GM12878 (cell line): ENCODE data around the gene IL23R. TPM values are rescaled to one million over a fixed set of nuclear protein-coding genes. Genes with fewer than 3 reads are reported as not detected.
A peak's percentile ranks its signal among the peaks of the same experiment; 100 is the strongest.

ENCODE experiments used
- ATF7 ChIP-seq: fragments of 450-650 bp; IDR thresholded peaks from 2 replicates; pipeline ENCODE4 v1.6.1; 2016; ENCODE audit warnings: low read depth, mild to moderate bottlenecking
- BACH1 ChIP-seq: fragments of 450-650 bp; IDR thresholded peaks from 2 replicates; pipeline ENCODE4 v1.6.1; 2017; ENCODE audit warnings: mild to moderate bottlenecking, borderline replicate concordance
- CBX5 ChIP-seq: sonication (generic); IDR thresholded peaks from 2 replicates; pipeline ENCODE4 v1.6.1; 2016; ENCODE audit warnings: low read depth, moderate library complexity, mild to moderate bottlenecking, inconsistent platforms
- CEBPB ChIP-seq, 2 experiments: fragments of 150-350 bp in 1 of 2; IDR thresholded peaks; 2 replicates each; pipeline ENCODE4 v1.6.1; 2012 to 2014; ENCODE audit warnings: low read depth in 2 of 2, low read length in 2 of 2, borderline replicate concordance in 1 of 2, inconsistent platforms in 1 of 2
- DPF2 ChIP-seq: fragments of 450-650 bp; IDR thresholded peaks from 2 replicates; pipeline ENCODE4 v1.6.1; 2017; ENCODE audit warnings: mild to moderate bottlenecking
- NFIC ChIP-seq: IDR thresholded peaks from 2 replicates; pipeline ENCODE4 v1.6.1; 2012; ENCODE audit warnings: low read depth, mild to moderate bottlenecking, inconsistent platforms, low read length, moderate library complexity
- NR2F1 ChIP-seq: fragments of 450-650 bp; conservative IDR thresholded peaks from 2 replicates; pipeline ENCODE4 v1.6.1; 2017; ENCODE audit warnings: mild to moderate bottlenecking
- RAD51 ChIP-seq: fragments of 450-650 bp; IDR thresholded peaks from 2 replicates; pipeline ENCODE4 v1.6.1; 2016; ENCODE audit warnings: moderate library complexity, mild to moderate bottlenecking, inconsistent platforms
- SMAD1 ChIP-seq: fragments of 450-650 bp; IDR thresholded peaks from 2 replicates; pipeline ENCODE4 v1.6.1; 2018; ENCODE audit warnings: mild to moderate bottlenecking, low read depth; ENCODE audit not compliant: partially characterized antibody
- SPI1 ChIP-seq: IDR thresholded peaks from 2 replicates; pipeline ENCODE4 v1.6.1; 2011; ENCODE audit warnings: low read depth, mild to moderate bottlenecking, low read length, moderate library complexity, borderline replicate concordance; ENCODE audit not compliant: insufficient read depth
- TCF12 ChIP-seq: IDR thresholded peaks from 2 replicates; pipeline ENCODE4 v1.6.1; 2011; ENCODE audit warnings: low read depth, mild to moderate bottlenecking, low read length
- ZNF24 ChIP-seq: fragments of 450-650 bp; IDR thresholded peaks from 2 replicates; pipeline ENCODE4 v1.6.1; 2017; ENCODE audit warnings: antibody characterized with exemption, mild to moderate bottlenecking
- polyA plus RNA-seq, 11 experiments: library from polyadenylated mRNA; depleted of rRNA in 4 of 11; unstranded in 6 of 11; stranded (reverse) in 5 of 11; fragments of >200 nt; fragmentation: Nextera tagmentation in 4 of 11; fragmentation: Illumina TruSeq in 1 of 11; extraction: Ambion mirVana in 4 of 11; extraction: Trizol in 1 of 11; gene quantifications; 1 replicate in 1 of 11; 2 replicates in 10 of 11; pipeline versions ENCODE4 v1.2.1 to v1.2.3, GENCODE V29; 2011 to 2016; ENCODE audit warnings: inconsistent platforms in 2 of 11, missing spikeins in 2 of 11, low read depth in 1 of 11
- total RNA-seq, 4 experiments: library from RNA; depleted of rRNA in 3 of 4; stranded (reverse); fragments of >200 nt in 3 of 4; fragmentation: Illumina TruSeq in 1 of 4; extraction: Trizol in 1 of 4; gene quantifications; 2 replicates each; pipeline versions ENCODE4 v1.2.1 to v1.2.3, GENCODE V29; 2013 to 2021
- TF ChIP-seq, protein P1 (sequence below): fragments of 150-350 bp; IDR thresholded peaks from 2 replicates; pipeline ENCODE4 v1.6.1; 2014; ENCODE audit warnings: mild to moderate bottlenecking, low read depth, low read length
- TF ChIP-seq, protein P2 (sequence below): fragments of 450-650 bp; IDR thresholded peaks from 2 replicates; pipeline ENCODE4 v1.6.1; 2017; ENCODE audit warnings: mild to moderate bottlenecking, moderate library complexity
- TF ChIP-seq, protein P3 (sequence below): fragments of 450-650 bp; IDR thresholded peaks from 2 replicates; pipeline ENCODE4 v1.6.1; 2016; ENCODE audit warnings: mild to moderate bottlenecking

Gene IL23R
- total and polyA plus RNA-seq, 10 of the 15 experiments (the other 5 are each of a cell fraction or from before 2014, with no cell fraction given), result 0.16 to 6.4 (median 0.59) TPM

DNA sequence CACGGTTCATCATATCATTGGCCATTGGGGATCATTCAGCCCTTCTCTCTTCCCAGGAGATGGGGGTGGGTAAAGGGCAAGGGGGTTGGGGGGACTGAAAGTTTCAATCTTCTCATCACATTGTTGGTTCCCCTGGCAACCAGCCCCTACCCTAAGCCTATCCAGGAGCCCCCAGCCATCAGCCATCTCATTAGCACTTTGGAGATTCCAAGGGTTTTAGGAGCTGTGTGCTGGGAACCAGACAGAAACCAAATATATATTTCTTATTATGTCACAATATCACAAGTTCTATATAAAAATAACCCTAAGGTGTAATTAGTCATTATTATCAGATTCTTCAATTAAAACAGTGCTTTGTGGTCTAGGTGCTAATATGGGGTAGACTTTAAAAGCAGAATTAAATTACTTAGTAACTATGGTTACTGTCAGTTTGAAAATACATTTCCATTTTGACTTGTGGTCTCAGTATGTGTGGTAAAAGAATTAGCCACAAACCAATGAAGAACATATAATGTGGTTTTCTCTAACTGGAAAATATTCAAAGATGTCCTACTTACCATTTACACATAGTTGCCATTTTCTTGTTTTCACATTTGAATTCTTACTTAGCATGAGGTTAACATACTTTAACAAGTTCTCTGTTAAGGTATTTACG is 28.1 kb downstream of the IL23R start (continued):
- TF ChIP-seq CEBPB (IDR thresholded peaks at IDR 0.05; ENCODE audit: borderline replicate concordance in 1 of 2, low read depth in 2 of 2, low read length in 2 of 2) (no peak), SPI1 (no peak), TCF12 (no peak), DPF2 (peak; percentile 74), NFIC (peak; percentile 79), SMAD1 (peak; percentile 67), RAD51 (peak; percentile 74), BACH1 (peak; percentile 76; the same call in 1 of the 2 replicates), CBX5 (0 out of 2 replicates have a peak, but pooled peaks have one; percentile 39), ZNF24 (peak; percentile 17; the same call in 1 of the 2 replicates), ATF7 (peak; percentile 92), NR2F1 (peak; percentile 70)
- TF ChIP-seq, protein P1, sequence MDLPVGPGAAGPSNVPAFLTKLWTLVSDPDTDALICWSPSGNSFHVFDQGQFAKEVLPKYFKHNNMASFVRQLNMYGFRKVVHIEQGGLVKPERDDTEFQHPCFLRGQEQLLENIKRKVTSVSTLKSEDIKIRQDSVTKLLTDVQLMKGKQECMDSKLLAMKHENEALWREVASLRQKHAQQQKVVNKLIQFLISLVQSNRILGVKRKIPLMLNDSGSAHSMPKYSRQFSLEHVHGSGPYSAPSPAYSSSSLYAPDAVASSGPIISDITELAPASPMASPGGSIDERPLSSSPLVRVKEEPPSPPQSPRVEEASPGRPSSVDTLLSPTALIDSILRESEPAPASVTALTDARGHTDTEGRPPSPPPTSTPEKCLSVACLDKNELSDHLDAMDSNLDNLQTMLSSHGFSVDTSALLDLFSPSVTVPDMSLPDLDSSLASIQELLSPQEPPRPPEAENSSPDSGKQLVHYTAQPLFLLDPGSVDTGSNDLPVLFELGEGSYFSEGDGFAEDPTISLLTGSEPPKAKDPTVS, result no peak
- TF ChIP-seq, protein P2, sequence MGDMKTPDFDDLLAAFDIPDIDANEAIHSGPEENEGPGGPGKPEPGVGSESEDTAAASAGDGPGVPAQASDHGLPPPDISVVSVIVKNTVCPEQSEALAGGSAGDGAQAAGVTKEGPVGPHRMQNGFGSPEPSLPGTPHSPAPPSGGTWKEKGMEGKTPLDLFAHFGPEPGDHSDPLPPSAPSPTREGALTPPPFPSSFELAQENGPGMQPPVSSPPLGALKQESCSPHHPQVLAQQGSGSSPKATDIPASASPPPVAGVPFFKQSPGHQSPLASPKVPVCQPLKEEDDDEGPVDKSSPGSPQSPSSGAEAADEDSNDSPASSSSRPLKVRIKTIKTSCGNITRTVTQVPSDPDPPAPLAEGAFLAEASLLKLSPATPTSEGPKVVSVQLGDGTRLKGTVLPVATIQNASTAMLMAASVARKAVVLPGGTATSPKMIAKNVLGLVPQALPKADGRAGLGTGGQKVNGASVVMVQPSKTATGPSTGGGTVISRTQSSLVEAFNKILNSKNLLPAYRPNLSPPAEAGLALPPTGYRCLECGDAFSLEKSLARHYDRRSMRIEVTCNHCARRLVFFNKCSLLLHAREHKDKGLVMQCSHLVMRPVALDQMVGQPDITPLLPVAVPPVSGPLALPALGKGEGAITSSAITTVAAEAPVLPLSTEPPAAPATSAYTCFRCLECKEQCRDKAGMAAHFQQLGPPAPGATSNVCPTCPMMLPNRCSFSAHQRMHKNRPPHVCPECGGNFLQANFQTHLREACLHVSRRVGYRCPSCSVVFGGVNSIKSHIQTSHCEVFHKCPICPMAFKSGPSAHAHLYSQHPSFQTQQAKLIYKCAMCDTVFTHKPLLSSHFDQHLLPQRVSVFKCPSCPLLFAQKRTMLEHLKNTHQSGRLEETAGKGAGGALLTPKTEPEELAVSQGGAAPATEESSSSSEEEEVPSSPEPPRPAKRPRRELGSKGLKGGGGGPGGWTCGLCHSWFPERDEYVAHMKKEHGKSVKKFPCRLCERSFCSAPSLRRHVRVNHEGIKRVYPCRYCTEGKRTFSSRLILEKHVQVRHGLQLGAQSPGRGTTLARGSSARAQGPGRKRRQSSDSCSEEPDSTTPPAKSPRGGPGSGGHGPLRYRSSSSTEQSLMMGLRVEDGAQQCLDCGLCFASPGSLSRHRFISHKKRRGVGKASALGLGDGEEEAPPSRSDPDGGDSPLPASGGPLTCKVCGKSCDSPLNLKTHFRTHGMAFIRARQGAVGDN, result peak; percentile 50; the same call in 1 of the 2 replicates
- TF ChIP-seq, protein P3, sequence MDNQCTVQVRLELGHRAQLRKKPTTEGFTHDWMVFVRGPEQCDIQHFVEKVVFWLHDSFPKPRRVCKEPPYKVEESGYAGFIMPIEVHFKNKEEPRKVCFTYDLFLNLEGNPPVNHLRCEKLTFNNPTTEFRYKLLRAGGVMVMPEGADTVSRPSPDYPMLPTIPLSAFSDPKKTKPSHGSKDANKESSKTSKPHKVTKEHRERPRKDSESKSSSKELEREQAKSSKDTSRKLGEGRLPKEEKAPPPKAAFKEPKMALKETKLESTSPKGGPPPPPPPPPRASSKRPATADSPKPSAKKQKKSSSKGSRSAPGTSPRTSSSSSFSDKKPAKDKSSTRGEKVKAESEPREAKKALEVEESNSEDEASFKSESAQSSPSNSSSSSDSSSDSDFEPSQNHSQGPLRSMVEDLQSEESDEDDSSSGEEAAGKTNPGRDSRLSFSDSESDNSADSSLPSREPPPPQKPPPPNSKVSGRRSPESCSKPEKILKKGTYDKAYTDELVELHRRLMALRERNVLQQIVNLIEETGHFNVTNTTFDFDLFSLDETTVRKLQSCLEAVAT, result peak; percentile 98
